ENCODE measurements around the gene MIB2.

MIB2 gene

DNA sequence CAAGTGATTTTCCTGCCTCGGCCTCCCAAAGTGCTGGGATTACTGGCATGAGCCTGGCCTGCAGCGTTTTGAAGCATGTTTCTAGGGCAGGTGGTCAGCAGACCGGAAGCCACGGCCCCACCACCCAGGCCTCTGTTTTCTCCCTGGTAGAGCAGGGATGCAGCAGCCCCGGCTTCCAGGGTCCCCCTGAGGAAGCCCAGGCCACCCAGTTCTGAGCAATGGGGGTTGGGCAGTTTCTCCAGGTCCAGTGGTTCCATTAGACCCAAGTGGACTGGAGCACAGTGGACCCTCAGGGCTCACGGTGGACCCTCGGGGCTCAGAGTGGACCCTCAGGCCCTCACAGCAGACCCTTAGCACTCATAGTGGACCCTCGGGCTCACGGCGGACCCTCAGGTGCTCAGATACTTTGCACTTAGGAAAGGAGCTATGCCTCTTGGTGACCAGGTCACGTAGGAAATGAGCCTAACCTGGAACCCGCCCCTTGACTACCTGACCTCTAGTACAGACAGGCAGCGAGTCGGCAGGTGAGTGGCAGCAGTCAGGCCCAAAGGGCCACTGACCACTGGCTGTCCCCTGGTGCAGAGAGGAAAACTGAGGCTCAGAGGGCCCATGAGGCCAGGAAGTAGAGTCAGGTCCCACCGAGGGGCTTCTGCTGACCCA, 10.8 kb upstream of the MIB2 start:
- no peak overlapping the region for H3K27ac ChIP-seq
- TF ChIP-seq, protein P1, sequence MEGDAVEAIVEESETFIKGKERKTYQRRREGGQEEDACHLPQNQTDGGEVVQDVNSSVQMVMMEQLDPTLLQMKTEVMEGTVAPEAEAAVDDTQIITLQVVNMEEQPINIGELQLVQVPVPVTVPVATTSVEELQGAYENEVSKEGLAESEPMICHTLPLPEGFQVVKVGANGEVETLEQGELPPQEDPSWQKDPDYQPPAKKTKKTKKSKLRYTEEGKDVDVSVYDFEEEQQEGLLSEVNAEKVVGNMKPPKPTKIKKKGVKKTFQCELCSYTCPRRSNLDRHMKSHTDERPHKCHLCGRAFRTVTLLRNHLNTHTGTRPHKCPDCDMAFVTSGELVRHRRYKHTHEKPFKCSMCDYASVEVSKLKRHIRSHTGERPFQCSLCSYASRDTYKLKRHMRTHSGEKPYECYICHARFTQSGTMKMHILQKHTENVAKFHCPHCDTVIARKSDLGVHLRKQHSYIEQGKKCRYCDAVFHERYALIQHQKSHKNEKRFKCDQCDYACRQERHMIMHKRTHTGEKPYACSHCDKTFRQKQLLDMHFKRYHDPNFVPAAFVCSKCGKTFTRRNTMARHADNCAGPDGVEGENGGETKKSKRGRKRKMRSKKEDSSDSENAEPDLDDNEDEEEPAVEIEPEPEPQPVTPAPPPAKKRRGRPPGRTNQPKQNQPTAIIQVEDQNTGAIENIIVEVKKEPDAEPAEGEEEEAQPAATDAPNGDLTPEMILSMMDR (conservative IDR thresholded peaks at IDR 0.05): no peak

DNA sequence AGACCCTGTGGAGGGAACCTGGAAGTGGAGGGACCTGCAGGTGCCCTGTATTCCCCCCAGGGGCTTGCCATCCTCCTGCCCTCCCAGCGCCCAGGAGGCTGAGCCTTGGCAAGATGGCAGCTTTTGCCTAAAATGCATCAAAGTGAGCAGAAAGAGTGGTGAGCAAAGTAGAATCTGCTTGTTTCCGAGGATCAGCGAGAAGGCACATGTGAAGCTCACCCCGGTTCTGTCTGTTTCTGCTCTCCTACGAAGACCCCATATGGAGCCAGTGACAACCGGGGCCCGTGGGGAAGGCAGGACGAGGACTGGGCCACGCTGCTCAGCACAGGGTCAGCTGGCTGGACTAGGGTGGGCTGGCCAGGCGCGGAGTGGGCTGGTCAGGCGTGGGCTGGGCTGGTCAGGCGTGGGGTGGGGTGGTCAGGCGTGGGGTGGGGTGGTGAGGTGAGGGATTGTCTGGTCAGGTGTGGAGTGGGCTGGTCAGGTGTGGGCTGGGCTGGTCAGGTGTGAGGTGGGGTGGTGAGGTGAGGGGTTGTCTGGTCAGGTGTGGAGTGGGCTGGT, 10.2 kb upstream of the MIB2 start:
- TF ChIP-seq, protein P1 (conservative IDR thresholded peaks at IDR 0.05): no peak

DNA sequence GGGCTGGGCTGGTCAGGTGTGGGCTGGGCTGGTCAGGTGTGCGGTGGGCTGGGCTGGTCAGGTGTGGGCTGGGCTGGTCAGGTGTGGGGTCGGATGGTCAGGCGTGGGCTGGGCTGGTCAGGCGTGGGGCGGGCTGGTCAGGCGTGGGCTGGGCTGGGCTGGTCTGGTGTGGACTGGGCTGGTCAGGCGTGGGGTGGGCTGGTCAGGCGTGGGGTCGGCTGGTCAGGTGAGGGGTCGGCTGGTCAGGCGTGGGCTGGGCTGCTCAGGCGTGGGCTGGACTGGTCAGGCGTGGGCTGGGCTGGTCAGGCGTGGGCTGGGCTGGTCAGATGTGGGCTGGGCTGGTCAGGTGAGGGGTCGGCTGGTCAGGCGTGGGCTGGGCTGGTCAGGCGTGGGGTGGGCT, 9.6 kb upstream of the MIB2 start:
- TF ChIP-seq, protein P1 (conservative IDR thresholded peaks at IDR 0.05): no peak
- H3K27ac ChIP-seq: no peak overlapping the region

More for the DNA sequence above, 10.2 kb upstream of the MIB2 start:
- H3K27ac ChIP-seq: no peak overlapping the region

DNA sequence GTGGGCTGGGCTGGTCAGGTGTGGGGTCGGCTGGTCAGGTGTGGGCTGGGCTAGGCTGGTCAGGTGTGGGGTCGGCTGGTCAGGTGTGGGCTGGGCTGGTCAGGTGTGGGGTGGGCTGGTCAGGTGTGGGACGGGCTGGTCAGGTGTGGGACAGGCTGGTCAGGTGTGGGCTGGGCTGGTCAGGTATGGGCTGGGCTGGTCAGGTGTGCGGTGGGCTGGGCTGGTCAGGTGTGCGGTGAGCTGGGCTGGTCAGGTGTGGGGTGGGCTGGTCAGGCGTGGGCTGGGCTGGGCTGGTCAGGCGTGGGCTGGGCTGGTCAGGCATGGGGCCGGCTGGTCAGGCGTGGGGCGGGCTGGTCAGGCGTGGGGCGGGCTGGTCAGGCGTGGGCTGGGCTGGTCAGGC, 9.1 kb upstream of the MIB2 start:
- no peak overlapping the region for H3K27ac ChIP-seq
- TF ChIP-seq, protein P1 (conservative IDR thresholded peaks at IDR 0.05): no peak

DNA sequence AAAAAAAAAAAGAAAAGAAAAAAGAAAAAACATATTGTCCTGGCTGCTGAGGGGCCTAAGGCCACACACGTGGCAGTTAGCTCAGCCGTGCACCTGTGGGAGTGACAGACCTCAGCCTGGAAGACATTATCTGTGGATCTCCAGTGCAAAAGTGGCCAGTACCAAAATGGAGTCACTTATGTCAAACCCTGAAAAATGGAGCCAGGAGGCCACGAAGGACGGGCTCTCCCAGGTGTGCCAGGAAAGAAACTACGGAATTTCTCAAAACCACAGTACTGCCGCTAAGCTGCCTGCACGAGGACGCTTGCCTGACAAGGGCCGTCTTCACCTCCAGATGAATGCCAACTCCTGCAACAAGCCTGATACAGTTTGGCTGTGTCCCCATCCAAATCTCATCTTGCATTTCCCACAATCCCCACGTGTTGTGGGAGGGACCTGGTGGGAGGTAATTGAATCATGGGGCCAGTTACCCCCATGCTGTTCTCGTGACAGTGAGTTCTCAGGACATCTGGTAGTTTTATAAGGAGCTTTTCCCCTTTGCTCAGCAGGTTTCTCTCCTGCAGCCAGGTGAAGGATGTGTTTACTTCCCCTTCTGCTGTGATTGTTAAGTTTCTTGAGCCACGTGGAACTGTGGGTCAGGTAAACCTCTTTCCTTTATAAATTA, 5.3 kb upstream of the MIB2 start:
- peak overlapping the region; percentile 45; the same call in 1 of the 2 replicates for H3K27ac ChIP-seq
- TF ChIP-seq, protein P1 (conservative IDR thresholded peaks at IDR 0.05): no peak

DNA sequence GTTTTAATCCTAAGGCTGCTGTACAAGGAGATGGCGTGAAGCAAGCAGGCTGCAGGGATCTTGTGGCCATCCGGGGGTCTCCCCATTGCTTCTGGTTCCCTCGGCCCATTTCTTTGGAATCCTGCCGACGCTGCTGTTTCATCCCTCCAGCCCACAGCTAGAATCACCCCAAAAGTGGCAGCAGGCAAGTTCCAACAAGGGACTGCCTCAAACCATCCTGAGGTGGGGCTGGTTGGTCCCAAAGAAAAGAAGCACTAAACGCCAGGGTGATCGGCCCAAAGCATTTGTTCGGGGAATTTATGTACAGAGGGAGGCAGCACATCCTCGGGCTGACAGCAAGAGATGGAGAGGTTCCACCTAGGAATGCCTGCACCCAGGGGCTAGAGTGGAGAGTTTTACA, 4.5 kb upstream of the MIB2 start:
- TF ChIP-seq, protein P1 (conservative IDR thresholded peaks at IDR 0.05): no peak
- H3K27ac ChIP-seq: no peak overlapping the region; the same call in 1 of the 2 replicates

DNA sequence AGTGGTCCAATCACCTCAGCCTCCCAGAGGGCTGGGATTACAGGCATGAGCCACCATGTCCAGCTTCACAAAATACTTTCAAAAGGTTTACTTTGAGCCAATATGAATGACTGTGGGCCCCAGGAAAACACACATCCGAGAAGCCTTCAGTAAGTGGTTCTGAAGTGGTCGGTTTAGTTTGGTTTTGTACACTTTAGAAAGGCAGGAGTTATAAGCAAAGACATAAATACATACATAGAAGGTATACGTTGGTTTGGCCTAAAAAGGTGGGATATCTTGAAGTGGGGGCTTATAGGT, 3.2 kb upstream of the MIB2 start:
- no peak overlapping the region for H3K27ac ChIP-seq
- TF ChIP-seq, protein P1 (conservative IDR thresholded peaks at IDR 0.05): no peak

Measured in VCaP (cell line).